BJ (cell line): ENCODE results near the gene PIGM. TPM values are rescaled to one million over a fixed set of nuclear protein-coding genes. Genes with fewer than 3 reads are reported as not detected.
A peak's percentile ranks its signal among the peaks of the same experiment; 100 is the strongest.

Experiments used
- CTCF ChIA-PET: fragments of 350-600 bp; formaldehyde crosslinking; extraction: SDS; loops from one replicate; lab custom pipeline; 2021; ENCODE audit warnings: antibody characterized with exemption, inconsistent platforms; lab: Yijun Ruan, JAX
- POLR2A ChIA-PET: fragments of 300-600 bp; sonication (Branson Sonifier 250); formaldehyde crosslinking; extraction: SDS; loops from one replicate; lab custom pipeline; 2021; ENCODE audit warnings: antibody characterized with exemption; lab: Charles Lee
- DNase-seq: peaks from one replicate; pipeline ENCODE4 v3.0.0-alpha.2; 2011; ENCODE audit warnings: low read depth
- H3K27me3 ChIP-seq: 2 replicates; pipeline ENCODE4 v1.6.0; 2011; ENCODE audit warnings: low read length; ENCODE audit not compliant: control insufficient read depth, insufficient read depth
- H3K36me3 ChIP-seq: 2 replicates; pipeline ENCODE4 v1.5.1; 2011; ENCODE audit warnings: low read length; ENCODE audit not compliant: control insufficient read depth, insufficient read depth
- H3K4me3 ChIP-seq: 2 replicates; pipeline ENCODE4 v1.5.1; 2011; ENCODE audit warnings: low read depth, mild to moderate bottlenecking, control low read depth, low read length
- CTCF ChIP-seq: IDR thresholded peaks from 2 replicates; pipeline ENCODE4 v1.5.1; 2011; ENCODE audit warnings: low read depth, mild to moderate bottlenecking, control low read depth, inconsistent platforms, low read length, moderate library complexity; ENCODE audit not compliant: insufficient read depth
- polyA plus RNA-seq: library from polyadenylated mRNA; depleted of rRNA; stranded (reverse); fragments of >200 nt; gene quantifications from 2 replicates; pipeline ENCODE4 v1.2.3, GENCODE V29; 2011

Gene PIGM
- polyA plus RNA-seq, 1 experiment, result 3.5 TPM

GRCh38 chr1:160004001-160004400, 27.8 kb downstream of the PIGM start:
- CTCF ChIA-PET, result interaction anchor here (0.8 to 26.4 kb wide), 4 partner anchors 13 to 158 kb away, joined by 3 to 889 read pairs (median 44); partner anchors contain the start of genes IGSF9, SLAMF9 and TAGLN2
- DNase-seq, result no peak
- H3K36me3 ChIP-seq, result no peaks in the 10 kb centered on the region
- no peaks in the 10 kb centered on the region for H3K27me3 ChIP-seq
- TF ChIP-seq CTCF, result no peak
- POLR2A ChIA-PET, result no interaction called here
- H3K4me3 ChIP-seq, result no peak overlapping the region

GRCh38 chr1:160001440-160001839, 30.4 kb downstream of the PIGM start:
- no peak for TF ChIP-seq CTCF
- ChIA-PET CTCF (interaction anchor here (1.1 to 26.4 kb wide), 2 partner anchors 37 to 61 kb away, joined by 4 to 889 read pairs; partner anchors contain the start of genes IGSF9, SLAMF9 and TAGLN2), POLR2A (no interaction called here)
- DNase-seq, result no peak
- H3K36me3 ChIP-seq, result no peaks in the 10 kb centered on the region
- H3K4me3 ChIP-seq, result no peak overlapping the region
- H3K27me3 ChIP-seq, result no peaks in the 10 kb centered on the region

GRCh38 chr1:159999204-159999603, 32.6 kb downstream of the PIGM start:
- no peak for DNase-seq
- no peak overlapping the region for H3K4me3 ChIP-seq
- no peaks in the 10 kb centered on the region for H3K36me3 ChIP-seq
- no peak for TF ChIP-seq CTCF
- ChIA-PET POLR2A (no interaction called here), CTCF (interaction anchor here (0.6 to 26.4 kb wide), 3 partner anchors 8 to 465 kb away, joined by 3 to 889 read pairs (median 14); partner anchors contain the start of genes IGSF9, SLAMF9 and TAGLN2)
- no peaks in the 10 kb centered on the region for H3K27me3 ChIP-seq

GRCh38 chr1:159996653-159997052, 35.1 kb downstream of the PIGM start:
- peak; percentile 81 for DNase-seq
- Histone ChIP-seq H3K27me3 (no peaks in the 10 kb centered on the region), H3K4me3 (no peak overlapping the region), H3K36me3 (no peaks in the 10 kb centered on the region)
- POLR2A ChIA-PET, result no interaction called here
- TF ChIP-seq CTCF, result no peak
- CTCF ChIA-PET, result interaction anchor here (1.3 kb wide), 1 partner anchor 10 kb away, joined by 15 read pairs; no protein-coding TSS in a partner anchor

- ChIA-PET POLR2A (no interaction called here), CTCF (interaction anchor here (0.7 to 1.9 kb wide), 2 partner anchors 8 to 13 kb away, joined by 3 to 10 read pairs; no protein-coding TSS in a partner anchor)
- H3K36me3 ChIP-seq, result no peaks in the 10 kb centered on the region
- TF ChIP-seq CTCF, result no peak
- no peak for DNase-seq
- H3K4me3 ChIP-seq, result no peak overlapping the region
- H3K27me3 ChIP-seq, result no peaks in the 10 kb centered on the region
Measured at GRCh38 chr1:159994896-159995295, 36.9 kb downstream of the PIGM start.
